Activated CD8-positive, alpha-beta T cell treated with anti-CD3 and anti-CD28 coated beads, Interleukin-2, amount 10 ng/mL, durations not matched to agents 7 days and 5 days (primary cell): ENCODE results near the gene MANEAL. TPM values are rescaled to one million over a fixed set of nuclear protein-coding genes. Genes with fewer than 3 reads are reported as not detected.
"Not testable (repeated sequence)": the region's sequence is repeated elsewhere in the genome, so short reads cannot be mapped to it uniquely, and the experiment has no call there.

Experiments used
- ATAC-seq: fragments of 150-1000 bp; cut with Tn5 transposase; one replicate; pipeline ENCODE4 v1.10.0; 2021; ENCODE audit warnings: moderate library complexity
- CTCF ChIA-PET: fragments of 350-600 bp; sonication (Branson Sonifier 250); formaldehyde crosslinking; loops from one replicate; lab custom pipeline; 2021; ENCODE audit warnings: antibody characterized with exemption; lab: Charles Lee
- POLR2A ChIA-PET: fragments of 350-600 bp; sonication (Branson Sonifier 250); formaldehyde crosslinking; loops from one replicate; lab custom pipeline; 2021; ENCODE audit warnings: antibody characterized with exemption; lab: Charles Lee
- DNase-seq: peaks from one replicate; pipeline ENCODE4 v3.0.0-alpha.2; 2020
- H3K27ac Mint-ChIP-seq: one replicate; pipeline ENCODE4 v1.8.0; 2021; ENCODE audit warnings: mild to moderate bottlenecking, mixed read lengths
- H3K27me3 Mint-ChIP-seq: one replicate; pipeline ENCODE4 v1.8.0; 2021; ENCODE audit warnings: low read depth, mixed read lengths
- H3K36me3 Mint-ChIP-seq: one replicate; pipeline ENCODE4 v1.8.0; 2021; ENCODE audit warnings: low read depth, mixed read lengths
- H3K4me1 Mint-ChIP-seq: one replicate; pipeline ENCODE4 v1.8.0; 2021; ENCODE audit warnings: low read depth, mixed read lengths
- H3K4me3 Mint-ChIP-seq: one replicate; pipeline ENCODE4 v1.8.0; 2021; ENCODE audit warnings: mild to moderate bottlenecking, mixed read lengths
- H3K9me3 Mint-ChIP-seq: one replicate; pipeline ENCODE4 v1.8.0; 2022; ENCODE audit warnings: mixed read lengths; ENCODE audit not compliant: insufficient read depth
- total RNA-seq, 2 experiments: library from RNA; stranded (reverse); gene quantifications; one replicate each; pipeline ENCODE4 v1.2.3, GENCODE V29; 2021

The MANEAL gene
- total RNA-seq, 2 experiments from 2014 or later: 1.2 to 2.5 TPM

DNA sequence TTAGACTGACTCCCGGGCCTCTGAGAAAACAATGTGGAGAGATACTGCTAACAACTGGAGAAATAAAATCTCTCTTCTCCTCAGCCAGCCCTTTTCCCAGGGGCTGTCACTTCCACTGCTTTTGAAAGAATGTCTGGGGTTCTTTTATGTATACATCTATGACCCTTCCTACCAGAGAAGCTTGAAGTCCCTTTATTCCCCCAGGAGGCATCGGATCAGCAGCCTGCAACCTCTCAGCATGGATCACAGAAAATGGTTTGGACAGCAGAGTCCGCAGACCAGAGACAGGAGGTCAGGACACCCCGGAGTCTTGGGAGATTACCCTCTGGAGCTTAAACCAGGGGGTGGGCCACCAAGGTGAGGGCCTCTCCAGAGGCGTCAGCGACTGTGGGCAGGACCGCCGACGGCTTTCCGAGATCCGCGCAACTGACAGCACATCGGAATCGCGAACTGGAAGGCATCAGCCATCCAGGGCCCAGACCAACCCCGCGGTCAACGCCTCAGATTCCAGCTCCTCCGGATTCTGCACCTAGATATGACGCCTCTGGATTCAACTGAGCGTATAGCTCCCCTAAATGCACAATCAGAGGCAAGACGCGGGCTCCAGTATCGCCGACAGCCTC is 29.7 kb upstream of the MANEAL start:
- POLR2A ChIA-PET: no interaction called here
- ATAC-seq (no peak), DNase-seq (no peak)
- CTCF ChIA-PET: no interaction called here
- no peaks in the 10 kb centered on the region for H3K9me3 Mint-ChIP-seq
- H3K4me3 Mint-ChIP-seq: no peak overlapping the region
- H3K27me3 Mint-ChIP-seq: peaks cover 56% of the 10 kb centered on the region
- no peaks in the 10 kb centered on the region for H3K36me3 Mint-ChIP-seq
- peaks cover 5% of the 10 kb centered on the region for H3K4me1 Mint-ChIP-seq
- no peak overlapping the region for H3K27ac Mint-ChIP-seq

DNA sequence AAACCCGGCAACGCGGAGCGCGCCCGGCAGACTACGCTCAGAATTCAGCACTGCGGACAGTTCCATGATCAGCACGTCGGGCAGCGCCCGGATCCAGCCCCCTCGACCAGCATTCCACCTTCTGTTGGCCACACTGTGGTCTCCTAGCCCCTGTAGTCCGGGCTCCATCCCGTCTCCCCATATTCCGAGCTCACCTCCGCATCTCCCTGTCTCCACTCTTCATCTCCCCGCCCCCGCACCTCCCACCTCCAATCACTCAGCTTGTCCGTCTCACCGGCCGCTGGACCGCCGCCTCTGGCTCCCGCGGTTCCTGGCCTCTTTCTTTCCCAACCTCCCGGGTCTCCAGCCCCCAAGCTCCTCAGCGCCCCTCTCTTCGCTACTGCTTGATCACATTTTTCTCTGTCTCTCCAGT is 29.2 kb upstream of the MANEAL start:
- Mint-ChIP-seq H3K4me3 (no peak overlapping the region), H3K4me1 (peaks cover 5% of the 10 kb centered on the region), H3K9me3 (no peaks in the 10 kb centered on the region), H3K27ac (no peak overlapping the region), H3K27me3 (peaks cover 59% of the 10 kb centered on the region), H3K36me3 (no peaks in the 10 kb centered on the region)
- ATAC-seq: peak; percentile 85
- DNase-seq: peak; percentile 72
- ChIA-PET CTCF (no interaction called here), POLR2A (no interaction called here)

DNA sequence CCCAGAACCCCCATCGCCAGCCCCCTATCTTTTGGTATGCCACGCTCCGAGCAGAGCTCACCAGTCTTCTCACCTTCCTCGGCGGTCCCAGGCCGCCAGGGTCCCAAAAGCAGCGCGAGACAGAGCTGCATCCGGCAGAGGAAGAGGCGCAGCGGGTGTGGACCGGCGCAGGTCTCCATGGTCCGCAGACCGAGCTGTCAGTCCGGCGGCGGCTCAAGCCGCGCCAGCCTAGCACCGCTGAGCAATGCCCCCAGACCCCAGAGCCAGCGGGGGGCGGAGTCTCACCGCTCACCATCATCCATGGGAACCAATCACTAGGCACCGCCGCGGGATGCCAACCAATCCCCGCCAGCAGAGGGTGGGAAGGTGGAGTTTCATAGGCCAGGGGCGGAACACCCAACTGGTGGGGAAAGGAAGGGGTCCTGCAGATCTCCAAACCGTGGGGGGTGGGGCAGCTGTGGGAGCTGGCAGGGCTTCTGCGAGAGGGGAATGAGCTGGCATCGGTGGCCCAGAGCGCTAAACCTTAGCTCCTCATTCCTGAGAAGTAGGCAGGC is 28.7 kb upstream of the MANEAL start, which contains the start of gene EPHA10:
TSS of gene EPHA10 (minus strand) at position 233 of the 554 bp plus-strand sequence. CDS start at position 179, 54 bp downstream.
- H3K27ac Mint-ChIP-seq: no peak within 1 kb of the TSS
- CTCF ChIA-PET: interaction anchor here (1.7 kb wide), 1 partner anchor 10 kb away, joined by 4 read pairs; no protein-coding TSS in a partner anchor
- H3K4me3 Mint-ChIP-seq: no peak within 1 kb of the TSS

DNA sequence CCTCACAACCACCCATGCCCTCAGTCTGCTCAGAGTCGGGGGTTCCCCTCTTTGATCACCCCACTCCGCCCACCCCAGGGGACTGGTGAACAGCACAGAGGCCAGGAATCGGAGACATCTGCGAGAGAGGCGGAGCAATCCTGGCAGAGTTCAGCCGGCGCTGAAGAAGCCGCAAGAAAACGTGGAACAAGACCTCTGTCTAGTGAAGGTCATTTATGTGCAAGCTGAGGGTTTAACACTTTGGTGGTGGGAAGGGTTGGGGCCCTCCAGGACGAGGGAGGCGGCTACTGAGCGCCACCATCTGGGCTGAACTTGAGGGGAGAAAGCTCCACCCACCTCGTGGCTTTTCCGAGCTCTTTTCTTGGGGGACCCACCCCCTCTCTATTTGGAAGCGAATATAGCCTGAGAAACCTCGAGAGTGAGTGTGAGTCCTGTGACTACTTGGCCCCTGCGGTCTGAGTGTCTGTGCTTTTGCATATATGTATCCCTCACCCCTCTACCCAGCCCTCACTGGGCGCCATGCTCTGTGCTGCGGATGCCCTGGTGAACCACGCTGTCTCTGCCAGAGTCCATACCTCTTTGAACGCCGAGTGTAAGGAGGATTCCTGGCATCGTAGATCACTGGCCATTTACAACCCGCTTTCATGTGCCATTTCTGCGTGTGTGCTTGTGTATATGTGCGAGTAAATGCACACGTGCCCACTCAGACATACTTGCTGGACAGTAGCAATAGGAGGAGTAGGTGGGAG is 27.6 kb upstream of the MANEAL start:
- CTCF ChIA-PET: interaction anchor here (1.7 kb wide), 2 partner anchors 11 to 163 kb away, joined by 3 to 4 read pairs; no protein-coding TSS in a partner anchor
- DNase-seq (no peak), ATAC-seq (no peak)
- no peaks in the 10 kb centered on the region for H3K9me3 Mint-ChIP-seq
- H3K4me1 Mint-ChIP-seq: peaks cover 5% of the 10 kb centered on the region
- no peak overlapping the region for H3K4me3 Mint-ChIP-seq
- peaks cover 66% of the 10 kb centered on the region for H3K27me3 Mint-ChIP-seq
- POLR2A ChIA-PET: interaction anchor here (0.6 kb wide), 1 partner anchor 250 kb away, joined by 3 read pairs; no protein-coding TSS in a partner anchor
- H3K27ac Mint-ChIP-seq: no peak overlapping the region
- no peaks in the 10 kb centered on the region for H3K36me3 Mint-ChIP-seq

More for the DNA sequence above, 28.7 kb upstream of the MANEAL start, which contains the start of gene EPHA10:
- Mint-ChIP-seq H3K9me3 (no peaks in the 10 kb centered on the region), H3K4me1 (peaks cover 5% of the 10 kb centered on the region), H3K36me3 (no peaks in the 10 kb centered on the region), H3K27me3 (peaks cover 61% of the 10 kb centered on the region)
- no peak for ATAC-seq
- DNase-seq: no peak
- POLR2A ChIA-PET: no interaction called here

DNA sequence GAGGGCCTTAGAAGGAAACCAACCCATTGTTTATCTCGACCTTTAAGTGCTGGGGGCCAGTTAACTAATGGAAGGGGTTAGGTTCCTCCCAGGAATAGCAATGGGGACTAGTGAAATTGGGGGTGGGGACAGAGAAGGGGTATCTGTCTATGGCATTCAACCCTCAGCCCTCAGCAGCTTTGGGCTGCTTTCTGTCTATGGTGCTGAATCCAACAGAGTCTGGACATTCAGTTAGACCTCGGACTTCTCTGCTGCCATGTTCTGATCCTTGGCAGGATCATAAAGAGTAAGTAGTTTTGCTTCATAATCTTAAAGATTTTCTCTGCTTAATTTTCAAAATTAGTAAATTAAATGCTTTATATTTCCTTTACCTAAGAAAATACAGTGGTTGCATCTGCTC is 26.2 kb upstream of the MANEAL start:
- no peak overlapping the region for H3K27ac Mint-ChIP-seq
- POLR2A ChIA-PET: interaction anchor here (0.6 kb wide), 1 partner anchor 729 kb away, joined by 4 read pairs; no protein-coding TSS in a partner anchor
- no peaks in the 10 kb centered on the region for H3K36me3 Mint-ChIP-seq

DNA sequence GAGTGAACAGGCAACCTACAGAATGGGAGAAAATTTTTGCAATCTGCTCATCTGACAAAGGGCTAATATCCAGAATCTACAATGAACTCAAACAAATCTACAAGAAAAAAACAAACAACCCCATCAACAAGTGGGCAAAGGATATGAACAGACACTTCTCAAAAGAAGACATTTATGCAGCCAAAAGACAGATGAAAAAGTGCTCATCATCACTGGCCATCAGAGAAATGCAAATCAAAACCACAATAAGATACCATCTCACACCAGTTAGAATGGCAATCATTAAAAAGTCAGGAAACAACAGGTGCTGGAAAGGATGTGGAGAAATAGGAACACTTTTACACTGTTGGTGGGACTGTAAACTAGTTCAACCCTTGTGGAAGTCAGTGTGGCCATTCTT is 22.2 kb upstream of the MANEAL start:
- H3K9me3 Mint-ChIP-seq, H3K36me3 Mint-ChIP-seq, H3K4me1 Mint-ChIP-seq, DNase-seq, H3K4me3 Mint-ChIP-seq, ATAC-seq, CTCF ChIA-PET, H3K27ac Mint-ChIP-seq: not testable (repeated sequence)
- POLR2A ChIA-PET: interaction anchor here (0.6 kb wide), 1 partner anchor 435 kb away, joined by 3 read pairs; no protein-coding TSS in a partner anchor
- peaks cover 29% of the 10 kb centered on the region for H3K27me3 Mint-ChIP-seq

More for the DNA sequence above, 26.2 kb upstream of the MANEAL start:
- Mint-ChIP-seq H3K9me3 (no peaks in the 10 kb centered on the region), H3K27me3 (peaks cover 63% of the 10 kb centered on the region), H3K4me1 (peaks cover 5% of the 10 kb centered on the region), H3K4me3 (no peak overlapping the region)
- ATAC-seq (no peak), DNase-seq (no peak)
- CTCF ChIA-PET: interaction anchor here (1.7 kb wide), 1 partner anchor 164 kb away, joined by 3 read pairs; no protein-coding TSS in a partner anchor

DNA sequence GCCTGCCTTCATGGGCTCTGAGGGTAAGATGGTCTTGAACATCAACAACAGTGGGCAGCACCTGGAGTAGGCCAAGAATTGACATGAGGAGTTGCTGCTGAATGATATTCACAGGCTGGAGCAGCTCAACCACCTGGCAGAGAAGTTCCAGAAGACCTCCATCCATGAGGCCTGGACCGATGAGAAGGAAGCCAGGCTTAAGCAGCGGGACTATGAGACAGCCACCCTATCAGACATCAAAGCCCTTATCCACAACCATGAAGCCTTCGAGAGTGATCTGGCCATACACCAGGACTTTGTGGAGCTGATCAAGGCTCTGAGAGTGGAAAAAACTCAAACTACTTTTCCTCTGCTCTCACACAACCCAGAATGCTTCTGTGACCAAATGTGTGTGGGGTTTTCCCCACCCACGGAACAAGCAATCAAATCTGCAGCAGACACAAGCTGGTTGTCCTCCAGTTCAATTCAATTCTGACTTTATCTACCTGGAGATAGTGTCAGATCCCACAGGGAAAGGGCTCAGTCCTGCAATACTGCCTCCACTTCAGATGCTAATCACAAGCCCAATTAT is 16.6 kb upstream of the MANEAL start:
- ChIA-PET POLR2A (interaction anchor here (0.6 kb wide), 1 partner anchor 22 kb away, joined by 3 read pairs; no protein-coding TSS in a partner anchor), CTCF (no interaction called here)
- DNase-seq (no peak), ATAC-seq (no peak)
- Mint-ChIP-seq H3K4me1 (no peaks in the 10 kb centered on the region), H3K27me3 (no peaks in the 10 kb centered on the region), H3K27ac (no peak overlapping the region), H3K4me3 (no peak overlapping the region), H3K36me3 (no peaks in the 10 kb centered on the region), H3K9me3 (no peaks in the 10 kb centered on the region)

- ATAC-seq: no peak
- DNase-seq: no peak
- Mint-ChIP-seq H3K27me3 (no peaks in the 10 kb centered on the region), H3K27ac (no peak overlapping the region), H3K4me3 (no peak overlapping the region), H3K4me1 (no peaks in the 10 kb centered on the region), H3K36me3 (no peaks in the 10 kb centered on the region), H3K9me3 (no peaks in the 10 kb centered on the region)
- ChIA-PET CTCF (interaction anchor here (0.6 kb wide), 1 partner anchor 30 kb away, joined by 3 read pairs; the partner anchor contains the start of gene YRDC), POLR2A (no interaction called here)
Observed at GRCh38 chr1:37778654-37779053, 15.0 kb upstream of the MANEAL start.

DNA sequence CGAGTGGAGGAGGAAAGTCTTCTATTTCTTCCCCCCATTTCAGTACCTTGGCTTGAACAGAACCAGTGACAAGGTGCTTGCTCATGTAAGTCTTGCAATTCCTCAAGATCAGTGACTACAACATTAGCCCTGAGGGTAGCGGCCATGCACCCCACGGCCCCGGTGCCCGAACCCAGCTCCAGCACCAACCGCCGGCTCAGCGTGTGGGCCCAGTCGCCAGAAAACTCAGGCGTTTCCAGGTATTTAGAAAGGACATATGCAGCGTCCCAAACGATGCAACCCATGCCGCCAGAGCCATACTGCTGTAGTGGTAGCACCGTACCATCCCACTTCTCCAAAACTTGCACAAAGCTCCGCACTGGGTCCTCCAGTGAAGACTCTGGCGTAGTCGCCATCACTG is 11.2 kb upstream of the MANEAL start:
- ChIA-PET POLR2A (no interaction called here), CTCF (no interaction called here)
- H3K27me3 Mint-ChIP-seq: peaks cover 6% of the 10 kb centered on the region
- no peak for DNase-seq
- H3K9me3 Mint-ChIP-seq: no peaks in the 10 kb centered on the region
- H3K4me1 Mint-ChIP-seq: no peaks in the 10 kb centered on the region
- H3K36me3 Mint-ChIP-seq: no peaks in the 10 kb centered on the region
- H3K27ac Mint-ChIP-seq: no peak overlapping the region
- no peak for ATAC-seq
- H3K4me3 Mint-ChIP-seq: no peak overlapping the region

GRCh38 chr1:37792943-37793686 is 532 bp upstream of the MANEAL start:
- POLR2A ChIA-PET: no interaction called here
- Mint-ChIP-seq H3K27ac (no peak overlapping the region), H3K36me3 (no peaks in the 10 kb centered on the region)

More at GRCh38 chr1:37792943-37793686, 532 bp upstream of the MANEAL start:
- H3K4me3 Mint-ChIP-seq: peak overlapping the region; percentile 15
- no peak for ATAC-seq
- CTCF ChIA-PET: no interaction called here
- H3K9me3 Mint-ChIP-seq: no peaks in the 10 kb centered on the region
- no peak for DNase-seq
- H3K27me3 Mint-ChIP-seq: peaks cover 30% of the 10 kb centered on the region
- H3K4me1 Mint-ChIP-seq: peaks cover 23% of the 10 kb centered on the region
